Smooth muscle cell (in vitro differentiated cells): ENCODE measurements around the gene ZCCHC24. TPM values are rescaled to one million over a fixed set of nuclear protein-coding genes. Genes with fewer than 3 reads are reported as not detected.

Source experiments
- DNase-seq: peaks from one replicate; lab custom pipeline; 2025; ENCODE audit not compliant: unreplicated experiment; lab: John Stamatoyannopoulos, UW
- H2AFZ ChIP-seq: fragments of 200-600 bp; sonication (generic); 2 replicates; pipeline ENCODE4 v1.6.0; 2016; ENCODE audit warnings: antibody characterized with exemption, low read depth, mild to moderate bottlenecking
- H3F3A ChIP-seq: fragments of 200-600 bp; sonication (generic); 2 replicates; pipeline ENCODE4 v1.6.0; 2017; ENCODE audit warnings: antibody characterized with exemption, low read depth
- H3K27ac ChIP-seq: fragments of 200-600 bp; sonication (generic); 2 replicates; pipeline ENCODE4 v1.5.1; 2016; ENCODE audit warnings: low read depth, mild to moderate bottlenecking
- H3K27me3 ChIP-seq: fragments of 200-600 bp; sonication (generic); 2 replicates; pipeline ENCODE4 v1.6.1; 2016; ENCODE audit warnings: low read depth, mild to moderate bottlenecking
- H3K36me3 ChIP-seq: fragments of 200-600 bp; sonication (generic); 2 replicates; pipeline ENCODE4 v1.5.1; 2016; ENCODE audit warnings: low read depth
- H3K4me1 ChIP-seq: fragments of 200-600 bp; sonication (generic); 2 replicates; pipeline ENCODE4 v1.5.1; 2016; ENCODE audit warnings: low read depth
- H3K4me2 ChIP-seq: fragments of 200-600 bp; sonication (generic); 2 replicates; pipeline ENCODE4 v1.6.0; 2016; ENCODE audit warnings: mild to moderate bottlenecking
- H3K4me3 ChIP-seq: fragments of 200-600 bp; sonication (generic); 2 replicates; pipeline ENCODE4 v1.5.1; 2016; ENCODE audit warnings: mild to moderate bottlenecking
- H3K79me2 ChIP-seq: fragments of 200-600 bp; sonication (generic); 2 replicates; pipeline ENCODE4 v1.6.0; 2016; ENCODE audit warnings: low read depth, mild to moderate bottlenecking
- H3K9ac ChIP-seq: fragments of 200-600 bp; sonication (generic); 2 replicates; pipeline ENCODE4 v1.6.0; 2016; ENCODE audit warnings: low read depth
- H3K9me3 ChIP-seq: fragments of 200-600 bp; sonication (generic); replicated peaks from 2 replicates; pipeline ENCODE4 v1.5.1; 2016; ENCODE audit warnings: low read depth
- H4K20me1 ChIP-seq: fragments of 200-600 bp; sonication (generic); 2 replicates; pipeline ENCODE4 v1.6.0; 2016; ENCODE audit warnings: low read depth
- CTCF ChIP-seq: fragments of 200-600 bp; sonication (generic); IDR thresholded peaks from 2 replicates; pipeline ENCODE4 v1.5.1; 2017; ENCODE audit warnings: borderline replicate concordance, mild to moderate bottlenecking, antibody characterized with exemption; ENCODE audit not compliant: insufficient read depth, poor library complexity, severe bottlenecking
- WGBS: methylation state at CpG from one replicate; pipeline ENCODE4 v1.1.7; 2016; ENCODE audit warnings: low lambda C conversion rate; 5-methylcytosine and 5-hydroxymethylcytosine counted together
- polyA plus RNA-seq: library from polyadenylated mRNA; unstranded; fragments of >200 nt; fragmentation: Nextera tagmentation; extraction: Ambion mirVana; gene quantifications from 2 replicates; pipeline ENCODE4 v1.2.1, GENCODE V29; 2016
- total RNA-seq: library from RNA; depleted of rRNA; stranded (reverse); fragments of >200 nt; gene quantifications from 2 replicates; pipeline ENCODE4 v1.2.3, GENCODE V29; 2014

ZCCHC24 gene
- total and polyA plus RNA-seq, 2 experiments from 2014 or later = 21.9 to 52.1 TPM

- TF ChIP-seq CTCF = no peak
- Histone ChIP-seq H3F3A (peaks cover 6% of the 10 kb centered on the region), H3K79me2 (no peaks in the 10 kb centered on the region), H3K4me1 (peaks cover 7% of the 10 kb centered on the region), H4K20me1 (no peaks in the 10 kb centered on the region), H2AFZ (no peak overlapping the region), H3K4me2 (no peak overlapping the region), H3K36me3 (no peaks in the 10 kb centered on the region), H3K9ac (no peak overlapping the region), H3K27ac (no peak overlapping the region), H3K27me3 (no peaks in the 10 kb centered on the region), H3K9me3 (no peaks in the 10 kb centered on the region), H3K4me3 (no peak overlapping the region)
- WGBS = 96% methylated on average over 6 of the region's 6 CpGs
- DNase-seq = no peak
These were observed 46.8 kb upstream of the ZCCHC24 start for GRCh38 chr10:79492256-79492655.

DNA sequence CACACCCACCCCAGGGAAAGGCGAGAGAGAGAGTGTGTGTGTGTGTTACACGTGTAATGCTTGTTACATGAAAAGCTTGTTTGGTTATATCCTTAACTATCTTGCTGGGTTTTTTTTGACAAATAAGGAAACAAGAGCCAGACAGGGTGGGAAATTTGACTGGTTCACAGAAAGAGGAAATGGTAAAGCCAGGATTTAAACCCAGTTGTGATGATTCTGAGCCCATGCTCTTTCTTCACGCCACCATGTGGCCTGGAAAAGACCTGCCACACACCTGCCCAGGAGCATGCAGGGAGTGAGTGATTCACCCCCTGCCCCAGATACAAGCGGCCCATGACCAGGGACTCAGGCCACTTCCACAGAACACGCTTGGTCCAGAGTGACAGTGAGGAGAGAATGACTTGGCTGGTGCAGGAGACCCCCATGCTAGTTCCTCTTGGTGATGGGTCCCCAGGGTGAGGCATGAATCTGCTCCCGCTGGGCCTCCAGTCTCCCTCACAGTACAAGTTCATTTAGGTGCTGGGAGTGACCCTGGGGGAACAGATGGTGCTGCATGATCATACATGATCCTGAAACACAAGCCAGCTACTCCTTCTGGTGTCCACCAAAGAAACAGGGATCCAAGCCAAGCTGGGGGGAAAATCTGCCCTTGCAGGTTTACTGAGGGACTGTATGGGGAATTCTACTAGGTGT lies 45.9 kb upstream of the ZCCHC24 start:
- TF ChIP-seq CTCF = no peak

GRCh38 chr10:79490400-79491142 lies 45.1 kb upstream of the ZCCHC24 start:
- H3K27ac ChIP-seq = peak overlapping the region; percentile 64
- WGBS = 30% methylated on average over 9 of the region's 9 CpGs
- no peaks in the 10 kb centered on the region for H3K79me2 ChIP-seq
- DNase-seq = no peak
- H3K4me2 ChIP-seq = peak overlapping the region; percentile 48
- no peak for TF ChIP-seq CTCF
- H3F3A ChIP-seq = peaks cover 9% of the 10 kb centered on the region
- H3K4me1 ChIP-seq = peaks cover 7% of the 10 kb centered on the region
- no peaks in the 10 kb centered on the region for H3K36me3 ChIP-seq
- no peaks in the 10 kb centered on the region for H4K20me1 ChIP-seq
- peak overlapping the region; percentile 62 for H2AFZ ChIP-seq
- peak overlapping the region; percentile 14 for H3K9ac ChIP-seq
- H3K27me3 ChIP-seq = no peaks in the 10 kb centered on the region
- H3K9me3 ChIP-seq = no peaks in the 10 kb centered on the region
- no peak overlapping the region for H3K4me3 ChIP-seq

More for the DNA sequence above, 45.9 kb upstream of the ZCCHC24 start:
- Histone ChIP-seq H3F3A (peaks cover 9% of the 10 kb centered on the region), H3K27ac (peak overlapping the region; percentile 64), H3K4me2 (peak overlapping the region; percentile 48), H2AFZ (peak overlapping the region; percentile 62), H3K4me3 (no peak overlapping the region), H3K9ac (no peak overlapping the region), H3K36me3 (no peaks in the 10 kb centered on the region), H4K20me1 (no peaks in the 10 kb centered on the region), H3K27me3 (no peaks in the 10 kb centered on the region), H3K4me1 (peaks cover 7% of the 10 kb centered on the region), H3K79me2 (no peaks in the 10 kb centered on the region), H3K9me3 (no peaks in the 10 kb centered on the region)
- 75% methylated on average over 6 of the region's 6 CpGs for WGBS
- DNase-seq = no peak
